HCT116 (cell line): ENCODE data around the gene ZNRF2.
A peak's percentile ranks its signal among the peaks of the same experiment; 100 is the strongest.

Source experiments
- ATF3 ChIP-seq: IDR thresholded peaks from 2 replicates; pipeline ENCODE4 v1.6.1; 2012
- EZH2 ChIP-seq: fragments of 200-600 bp; sonication (generic); IDR thresholded peaks from 2 replicates; pipeline ENCODE4 v1.6.1; 2017; ENCODE audit warnings: antibody characterized with exemption, mixed run types
- EZH2phosphoT487 ChIP-seq: fragments of 200-600 bp; IDR thresholded peaks from 2 replicates; pipeline ENCODE4 v1.6.1; 2018; ENCODE audit warnings: antibody characterized with exemption, borderline replicate concordance
- MAX ChIP-seq: IDR thresholded peaks from 2 replicates; pipeline ENCODE4 v1.6.1; 2012
- POLR2A ChIP-seq: IDR thresholded peaks from 2 replicates; pipeline ENCODE4 v1.7.0; 2011; ENCODE audit warnings: borderline replicate concordance; ENCODE audit not compliant: insufficient read depth, insufficient read length; ENCODE audit errors: extremely low read depth
- POLR2AphosphoS5 ChIP-seq: IDR thresholded peaks from 2 replicates; pipeline ENCODE4 v1.6.1; 2011; ENCODE audit warnings: mild to moderate bottlenecking, low read depth, low read length, moderate library complexity
- ZNF274 ChIP-seq: fragments of 200-500 bp; sonication (Bioruptor generic); IDR thresholded peaks from 2 replicates; pipeline ENCODE4 v1.6.1; 2014; ENCODE audit warnings: mild to moderate bottlenecking, low read depth, low read length, inconsistent platforms
- TF ChIP-seq, protein P1 (sequence below), 3 experiments: fragments of 200-600 bp in 1 of 3; sonication (generic) in 1 of 3; IDR thresholded peaks in 2 of 3; conservative IDR thresholded peaks in 1 of 3; 2 replicates each; pipeline ENCODE4 v1.5.1; 2012 to 2017; ENCODE audit warnings: low read depth in 2 of 3, low read length in 2 of 3, antibody characterized with exemption in 1 of 3, borderline replicate concordance in 1 of 3, control low read depth in 1 of 3, mild to moderate bottlenecking in 1 of 3, mixed read lengths in 1 of 3, mixed run types in 1 of 3, moderate library complexity in 1 of 3; ENCODE audit not compliant: insufficient read depth in 1 of 3

- no peak for TF ChIP-seq EZH2
- TF ChIP-seq, protein P1, sequence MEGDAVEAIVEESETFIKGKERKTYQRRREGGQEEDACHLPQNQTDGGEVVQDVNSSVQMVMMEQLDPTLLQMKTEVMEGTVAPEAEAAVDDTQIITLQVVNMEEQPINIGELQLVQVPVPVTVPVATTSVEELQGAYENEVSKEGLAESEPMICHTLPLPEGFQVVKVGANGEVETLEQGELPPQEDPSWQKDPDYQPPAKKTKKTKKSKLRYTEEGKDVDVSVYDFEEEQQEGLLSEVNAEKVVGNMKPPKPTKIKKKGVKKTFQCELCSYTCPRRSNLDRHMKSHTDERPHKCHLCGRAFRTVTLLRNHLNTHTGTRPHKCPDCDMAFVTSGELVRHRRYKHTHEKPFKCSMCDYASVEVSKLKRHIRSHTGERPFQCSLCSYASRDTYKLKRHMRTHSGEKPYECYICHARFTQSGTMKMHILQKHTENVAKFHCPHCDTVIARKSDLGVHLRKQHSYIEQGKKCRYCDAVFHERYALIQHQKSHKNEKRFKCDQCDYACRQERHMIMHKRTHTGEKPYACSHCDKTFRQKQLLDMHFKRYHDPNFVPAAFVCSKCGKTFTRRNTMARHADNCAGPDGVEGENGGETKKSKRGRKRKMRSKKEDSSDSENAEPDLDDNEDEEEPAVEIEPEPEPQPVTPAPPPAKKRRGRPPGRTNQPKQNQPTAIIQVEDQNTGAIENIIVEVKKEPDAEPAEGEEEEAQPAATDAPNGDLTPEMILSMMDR (IDR thresholded peaks at IDR 0.05 in 2 of 3, conservative IDR thresholded peaks at IDR 0.05 in 1 of 3; ENCODE audit: borderline replicate concordance in 1 of 3, insufficient read depth in 1 of 3, low read depth in 2 of 3, low read length in 2 of 3), result no peak
- no peak for TF ChIP-seq ZNF274
- TF ChIP-seq ATF3, result no peak
- no peak for TF ChIP-seq POLR2A
- TF ChIP-seq EZH2phosphoT487, result no peak
- no peak for TF ChIP-seq POLR2AphosphoS5
- TF ChIP-seq MAX, result peak; percentile 37; the same call in 1 of the 2 replicates
Measured at GRCh38 chr7:30285536-30286284, 1.3 kb downstream of the ZNRF2 start.
